Endodermal cell (in vitro differentiated cells): ENCODE results near the gene IMPDH1. TPM values are rescaled to one million over a fixed set of nuclear protein-coding genes. Genes with fewer than 3 reads are reported as not detected.

ENCODE experiments used
- DNase-seq: peaks from one replicate; pipeline ENCODE4 v3.0.0-alpha.2; 2017
- H3K27ac ChIP-seq: 2 replicates; pipeline ENCODE4 v1.5.1; 2013; ENCODE audit warnings: mild to moderate bottlenecking, low read depth, low read length, moderate library complexity
- H3K27me3 ChIP-seq: 2 replicates; pipeline ENCODE4 v1.6.1; 2013; ENCODE audit warnings: mild to moderate bottlenecking, low read length, moderate library complexity; ENCODE audit not compliant: insufficient read depth, control insufficient read depth, poor library complexity, severe bottlenecking
- H3K36me3 ChIP-seq: 2 replicates; pipeline ENCODE4 v1.7.0; 2013; ENCODE audit warnings: mild to moderate bottlenecking, low read length, moderate library complexity; ENCODE audit not compliant: control insufficient read depth, insufficient read depth
- H3K4me1 ChIP-seq: one replicate; pipeline ENCODE4 v1.7.0; 2013; ENCODE audit warnings: low read length; ENCODE audit not compliant: control insufficient read depth, insufficient read depth
- H3K4me3 ChIP-seq: 2 replicates; pipeline ENCODE4 v1.5.1; 2013; ENCODE audit warnings: mild to moderate bottlenecking, low read length, moderate library complexity
- H3K9ac ChIP-seq: 2 replicates; pipeline ENCODE4 v1.6.1; 2013; ENCODE audit warnings: mild to moderate bottlenecking, low read length, moderate library complexity; ENCODE audit not compliant: poor library complexity, severe bottlenecking; ENCODE audit errors: extremely low read depth
- H3K9me3 ChIP-seq: 2 replicates; pipeline ENCODE4 v1.6.1; 2013; ENCODE audit warnings: mild to moderate bottlenecking, low read length, moderate library complexity; ENCODE audit not compliant: control insufficient read depth
- H3K27ac Mint-ChIP-seq: 2 replicates; pipeline ENCODE4 v1.8.0; 2020; ENCODE audit warnings: mixed read lengths
- H3K27me3 Mint-ChIP-seq: 2 replicates; pipeline ENCODE4 v1.8.0; 2021; ENCODE audit warnings: mild to moderate bottlenecking, mixed read lengths; ENCODE audit not compliant: insufficient read depth
- H3K36me3 Mint-ChIP-seq: 2 replicates; pipeline ENCODE4 v1.8.0; 2020; ENCODE audit warnings: low read depth, mixed read lengths
- H3K4me1 Mint-ChIP-seq: 2 replicates; pipeline ENCODE4 v1.8.0; 2020; ENCODE audit warnings: mixed read lengths
- H3K4me3 Mint-ChIP-seq: 2 replicates; pipeline ENCODE4 v1.8.0; 2020; ENCODE audit warnings: mild to moderate bottlenecking, moderate library complexity, mixed read lengths
- H3K9me3 Mint-ChIP-seq: 2 replicates; pipeline ENCODE4 v1.8.0; 2020; ENCODE audit warnings: mild to moderate bottlenecking, mixed read lengths
- WGBS, 2 experiments: methylation state at CpG; one replicate each; pipeline versions ENCODE4 v1.1.5 to v1.1.7; 2013; ENCODE audit warnings: missing lambda C conversion rate in 2 of 2, mixed read lengths in 1 of 2; ENCODE audit not compliant: insufficient coverage in 1 of 2, insufficient read length in 1 of 2; 5-methylcytosine and 5-hydroxymethylcytosine counted together
- total RNA-seq, 2 donors: library from RNA; stranded (reverse); fragmentation: NEBNext Ultra II Directional in 1 of 2; extraction: Animal tissue kit (Norgen Biotek cat#: 25700) in 1 of 2; gene quantifications; 2 replicates in 1 of 2; 3 replicates in 1 of 2; pipeline ENCODE4 v1.2.1, GENCODE V29; 2021
- TF ChIP-seq, protein P1 (sequence below): fragments of 200-600 bp; sonication (generic); conservative IDR thresholded peaks from 2 replicates; pipeline ENCODE4 v1.5.0; 2021; ENCODE audit warnings: antibody characterized with exemption, mild to moderate bottlenecking

IMPDH1 gene
- total RNA-seq, 2 donors from 2014 or later: 13.4 to 16.5 TPM

DNA sequence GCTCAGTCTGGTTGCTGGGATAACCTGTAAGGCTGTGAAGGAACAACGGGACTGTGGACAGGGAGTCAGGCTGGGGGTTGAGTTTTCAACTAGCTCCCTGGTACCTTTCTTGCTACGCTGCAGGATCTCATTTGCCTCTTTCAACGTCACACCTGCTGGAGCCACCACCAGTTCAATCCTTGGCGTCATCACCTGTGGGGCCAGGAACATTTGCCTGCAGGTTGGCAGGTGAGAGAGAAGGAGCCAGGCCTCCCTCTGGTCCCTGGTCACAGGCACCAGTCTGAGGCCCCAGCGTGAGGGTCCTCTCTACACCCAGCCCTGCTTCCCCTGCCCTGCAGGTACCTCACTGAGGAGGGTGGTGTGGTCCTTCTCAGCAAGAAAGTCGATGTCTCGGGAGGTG, 9.8 kb downstream of the IMPDH1 start:
- H3K4me3 ChIP-seq: no peak overlapping the region
- H3K27ac ChIP-seq: no peak overlapping the region
- peaks cover 5% of the 10 kb centered on the region for H3K27me3 ChIP-seq
- Mint-ChIP-seq H3K4me3 (no peak overlapping the region), H3K27ac (no peak overlapping the region), H3K36me3 (peaks cover 13% of the 10 kb centered on the region), H3K4me1 (peaks cover 6% of the 10 kb centered on the region), H3K27me3 (peaks cover 24% of the 10 kb centered on the region), H3K9me3 (no peaks in the 10 kb centered on the region)
- no peaks in the 10 kb centered on the region for H3K36me3 ChIP-seq
- DNase-seq: no peak
- H3K9ac ChIP-seq: no peak overlapping the region
- 92 to 100% methylated on average over 4 to 7 of the region's 7 CpGs for WGBS, 2 experiments
- H3K4me1 ChIP-seq: peaks cover 10% of the 10 kb centered on the region
- H3K9me3 ChIP-seq: no peaks in the 10 kb centered on the region
- TF ChIP-seq, protein P1, sequence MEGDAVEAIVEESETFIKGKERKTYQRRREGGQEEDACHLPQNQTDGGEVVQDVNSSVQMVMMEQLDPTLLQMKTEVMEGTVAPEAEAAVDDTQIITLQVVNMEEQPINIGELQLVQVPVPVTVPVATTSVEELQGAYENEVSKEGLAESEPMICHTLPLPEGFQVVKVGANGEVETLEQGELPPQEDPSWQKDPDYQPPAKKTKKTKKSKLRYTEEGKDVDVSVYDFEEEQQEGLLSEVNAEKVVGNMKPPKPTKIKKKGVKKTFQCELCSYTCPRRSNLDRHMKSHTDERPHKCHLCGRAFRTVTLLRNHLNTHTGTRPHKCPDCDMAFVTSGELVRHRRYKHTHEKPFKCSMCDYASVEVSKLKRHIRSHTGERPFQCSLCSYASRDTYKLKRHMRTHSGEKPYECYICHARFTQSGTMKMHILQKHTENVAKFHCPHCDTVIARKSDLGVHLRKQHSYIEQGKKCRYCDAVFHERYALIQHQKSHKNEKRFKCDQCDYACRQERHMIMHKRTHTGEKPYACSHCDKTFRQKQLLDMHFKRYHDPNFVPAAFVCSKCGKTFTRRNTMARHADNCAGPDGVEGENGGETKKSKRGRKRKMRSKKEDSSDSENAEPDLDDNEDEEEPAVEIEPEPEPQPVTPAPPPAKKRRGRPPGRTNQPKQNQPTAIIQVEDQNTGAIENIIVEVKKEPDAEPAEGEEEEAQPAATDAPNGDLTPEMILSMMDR: no peak

DNA sequence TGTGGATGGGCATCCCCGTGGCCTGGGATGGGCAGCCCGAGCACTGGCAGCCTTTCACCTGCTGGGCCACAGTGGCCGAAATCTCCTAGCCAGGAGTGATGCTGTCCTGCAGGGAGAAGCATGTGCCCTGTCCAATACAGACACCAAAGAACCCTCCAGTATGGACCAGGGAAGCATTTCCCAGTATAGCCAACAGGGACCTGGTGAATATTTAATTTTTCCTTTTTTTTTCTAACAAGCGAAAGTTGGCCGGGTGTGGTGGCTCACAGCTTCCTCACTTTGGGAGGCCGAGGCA, 11.0 kb downstream of the IMPDH1 start:
- Histone ChIP-seq H3K9ac (no peak overlapping the region), H3K4me1 (no peaks in the 10 kb centered on the region), H3K9me3 (no peaks in the 10 kb centered on the region), H3K27me3 (no peaks in the 10 kb centered on the region), H3K27ac (no peak overlapping the region), H3K36me3 (no peaks in the 10 kb centered on the region), H3K4me3 (no peak overlapping the region)
- DNase-seq: no peak
- TF ChIP-seq, protein P1: peak; percentile 11
- Mint-ChIP-seq H3K4me1 (peaks cover under 1% of the 10 kb centered on the region), H3K9me3 (no peaks in the 10 kb centered on the region), H3K27me3 (peaks cover 15% of the 10 kb centered on the region), H3K4me3 (no peak overlapping the region), H3K27ac (no peak overlapping the region), H3K36me3 (peaks cover 13% of the 10 kb centered on the region)
- 63 to 69% methylated on average over 5 to 6 of the region's 6 CpGs for WGBS, 2 experiments

DNA sequence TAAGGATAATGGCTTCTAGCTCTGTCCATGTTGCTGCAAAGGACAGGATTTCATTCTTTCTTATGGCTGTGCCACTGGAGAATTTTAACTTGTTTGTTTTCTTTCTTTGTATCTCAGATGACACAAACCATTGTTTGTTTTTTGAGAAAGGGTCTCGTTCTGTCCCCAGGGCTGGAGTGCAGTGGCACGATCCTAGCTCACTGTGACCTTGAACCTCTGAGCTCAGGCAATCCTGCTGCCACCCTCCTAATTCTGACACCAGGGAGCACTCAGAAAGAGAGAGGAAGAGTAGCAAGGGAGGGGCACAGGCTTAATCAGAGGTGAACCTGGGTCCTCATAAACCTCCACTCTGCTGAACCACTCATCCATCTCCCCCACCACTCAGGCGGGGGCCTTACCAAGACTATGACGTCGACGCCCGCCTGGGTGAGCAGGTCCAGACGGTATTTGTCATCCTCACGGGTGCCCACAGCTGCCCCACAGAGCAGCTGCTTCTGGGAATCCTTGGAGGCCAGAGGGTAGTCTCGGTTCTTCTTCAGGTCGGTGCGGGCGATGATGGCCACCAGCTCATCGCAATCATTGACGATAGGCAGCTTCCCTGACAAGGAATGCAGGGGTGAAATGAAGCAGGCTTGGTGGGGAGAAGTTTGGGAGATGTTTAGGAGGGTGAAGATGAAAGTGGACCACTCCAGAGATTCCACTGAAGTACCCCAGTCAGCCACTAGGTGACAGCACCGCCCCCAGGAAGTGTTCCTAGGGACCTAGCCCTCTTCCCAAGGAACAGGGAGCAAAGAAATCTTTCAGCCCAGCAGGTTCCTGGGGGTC, 11.6 kb downstream of the IMPDH1 start:
- DNase-seq: peak; percentile 92
- Mint-ChIP-seq H3K4me3 (no peak overlapping the region), H3K27me3 (peaks cover 15% of the 10 kb centered on the region), H3K4me1 (no peaks in the 10 kb centered on the region), H3K27ac (no peak overlapping the region), H3K36me3 (peaks cover 13% of the 10 kb centered on the region), H3K9me3 (no peaks in the 10 kb centered on the region)
- Histone ChIP-seq H3K36me3 (no peaks in the 10 kb centered on the region), H3K9ac (no peak overlapping the region), H3K4me3 (no peak overlapping the region), H3K9me3 (no peaks in the 10 kb centered on the region), H3K27me3 (no peaks in the 10 kb centered on the region), H3K4me1 (no peaks in the 10 kb centered on the region), H3K27ac (no peak overlapping the region)
- 72 to 75% methylated on average over 10 to 16 of the region's 16 CpGs for WGBS, 2 experiments
- TF ChIP-seq, protein P1: peak; percentile 91
